Heart left ventricle (tissue), 16 donors: ENCODE results near the gene FBXO48. TPM values are rescaled to one million over a fixed set of nuclear protein-coding genes. Genes with fewer than 3 reads are reported as not detected.

Experiments used
- ATAC-seq, 4 donors: fragments of 200-7000 bp; cut with Tn5 transposase; one replicate each; pipeline ENCODE4 v1.9.1; 2020 to 2022; ENCODE audit warnings: moderate library complexity in 4 of 4, mild to moderate bottlenecking in 3 of 4, moderate number of reproducible peaks in 1 of 4
- DNase-seq, 5 donors: peaks; one replicate each; pipeline ENCODE4 v3.0.0-alpha.2; 2020
- H3K27ac ChIP-seq, 12 donors: fragments of 200-600 bp; sonication (generic) in 4 of 12; one replicate each; pipeline versions ENCODE4 v1.5.0 to v1.8.0; 2016 to 2022; ENCODE audit warnings: mild to moderate bottlenecking in 2 of 12
- H3K27me3 ChIP-seq, 9 donors: fragments of 200-600 bp; sonication (generic) in 2 of 9; one replicate each; pipeline versions ENCODE4 v1.5.1 to v1.8.0; 2016 to 2022; ENCODE audit warnings: mild to moderate bottlenecking in 3 of 9
- H3K36me3 ChIP-seq, 9 donors: fragments of 200-600 bp; sonication (generic) in 2 of 9; one replicate each; pipeline versions ENCODE4 v1.5.0 to v1.8.0; 2018 to 2022; ENCODE audit warnings: mild to moderate bottlenecking in 2 of 9
- H3K4me1 ChIP-seq, 12 donors: fragments of 200-600 bp; sonication (generic) in 4 of 12; one replicate each; pipeline versions ENCODE4 v1.5.0 to v1.8.0; 2016 to 2022; ENCODE audit warnings: mild to moderate bottlenecking in 3 of 12
- H3K4me3 ChIP-seq, 12 donors: fragments of 200-600 bp; sonication (generic) in 4 of 12; one replicate each; pipeline versions ENCODE4 v1.5.0 to v1.8.0; 2017 to 2022; ENCODE audit warnings: mild to moderate bottlenecking in 9 of 12, moderate library complexity in 4 of 12
- H3K9me3 ChIP-seq, 12 donors: fragments of 200-600 bp; sonication (generic) in 4 of 12; one replicate each; pipeline versions ENCODE4 v1.5.0 to v1.8.0; 2016 to 2022; ENCODE audit warnings: mild to moderate bottlenecking in 1 of 12
- POLR2A ChIP-seq, 2 donors: fragments of 450-650 bp; IDR thresholded peaks; one replicate each; pipeline ENCODE4 v1.6.1; 2017; ENCODE audit warnings: antibody characterized with exemption in 2 of 2, mild to moderate bottlenecking in 2 of 2, moderate library complexity in 2 of 2
- WGBS, 4 donors: extraction: QIAGEN DNeasy Blood & Tissue Kit in 2 of 4; methylation state at CpG; one replicate each; pipeline versions ENCODE4 v1.1.5 to v1.1.7; 2013 to 2018; 5-methylcytosine and 5-hydroxymethylcytosine counted together
- intact Hi-C, 10 donors: fragments of 100-400 bp; cut with DNase I; formaldehyde crosslinking; loops; one replicate each; pipeline versions ENCODE4 v1.11.1 to v1.14.2; 2022
- polyA plus RNA-seq, 2 donors: library from polyadenylated mRNA; stranded (reverse); fragments of 200-250 nt; gene quantifications; one replicate each; pipeline ENCODE4 v1.2.3, GENCODE V29; 2013
- total RNA-seq, 9 donors: library from RNA; depleted of rRNA in 2 of 9; stranded (reverse); fragments of >200 nt in 2 of 9; fragmentation: NEBNext Ultra II Directional in 3 of 9; extraction: Animal tissue kit (Norgen Biotek cat#: 25700) in 3 of 9; gene quantifications; one replicate each; pipeline versions ENCODE4 v1.1.0 to v1.2.4, GENCODE V29; 2016 to 2023
- TF ChIP-seq, protein P1 (sequence below), 12 donors: fragments of 200-600 bp; sonication (generic) in 4 of 12; IDR thresholded peaks; one replicate each; pipeline versions ENCODE4 v1.5.0 to v1.8.0; 2018 to 2022; ENCODE audit warnings: antibody characterized with exemption in 12 of 12, mild to moderate bottlenecking in 5 of 12
- donor health status: ischemic (EF 13 %, LVEDD 7.1; RV severe dilation, severe dysfunction).
- donor health status: healthy with polysubstance abuse.
- donor health status: DM: no; HTN: yes; CAD: no.
- donor health status: DM: no; HTN: no; CAD: no.
- donor health status: ischemic (EF 25% LVEDD 6.9; RV normal size, moderate dysfunction).
- donor health status: ischemic (EF 25% LVEDD 5.7; RV mildly dilated, moderate dysfunction).
- donor health status: healthy.
- donor health status: DM: yes; HTN: yes; CAD: no.
- donor health status: ischemic (EF 35%, LVEDD 5.7; RV mildly dilated, moderate dysfunction).
- donor health status: nonischemic (EF 11% LVEDD 7.7; RV severe dilation, severe dysfunction).
- donor health status: DM: yes; HTN: yes; CAD: no.
- donor health status: PGD.
- donor health status: ischemic (EF 29% LVEDD 5.4; RV normal size, mild dysfunction).
- donor health status: nonischemic (EF 23%, LVEDD 6.1; RV moderate dilation, normal function).

The FBXO48 gene
- total and polyA plus RNA-seq, 11 donors: 0.42 to 1.3 (median 1.1) TPM

DNA sequence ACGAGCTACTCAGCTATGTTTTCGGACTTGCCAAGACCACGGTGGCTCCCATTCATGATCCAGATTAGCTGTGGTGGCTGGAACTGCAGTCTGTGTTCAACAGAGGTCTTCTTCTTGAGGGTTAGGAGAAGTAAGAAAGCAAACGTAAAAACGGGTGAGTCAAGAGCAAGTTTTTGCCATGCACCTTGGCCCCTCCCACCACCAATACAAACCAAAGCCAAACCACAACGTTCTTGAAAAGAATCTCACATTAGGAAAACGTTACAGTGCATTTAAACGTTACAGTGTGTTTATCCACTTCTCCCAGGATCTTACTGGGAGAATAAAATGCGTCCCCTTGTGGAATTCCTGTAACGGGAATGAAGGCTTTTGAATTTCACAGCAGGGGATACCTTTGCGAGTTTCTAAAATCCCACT, 725 bp downstream of the FBXO48 start:
- H3K4me1 ChIP-seq: peaks cover 0 to 25% (median 17%) of the 10 kb centered on the region in 12 donors
- peak overlapping the region; percentile 52 to 92 (median 76) for H3K4me3 ChIP-seq
- peak in 1 of 5 donors; percentile 18 for DNase-seq
- H3K36me3 ChIP-seq: no peaks in the 10 kb centered on the region
- intact Hi-C loops: loop anchor here in 8 of 10 donors (5.0 to 10.0 kb wide), 6 partner anchors 128 to 458 kb away; no protein-coding TSS in a partner anchor
- no peaks in the 10 kb centered on the region for H3K27me3 ChIP-seq
- TF ChIP-seq, protein P1, sequence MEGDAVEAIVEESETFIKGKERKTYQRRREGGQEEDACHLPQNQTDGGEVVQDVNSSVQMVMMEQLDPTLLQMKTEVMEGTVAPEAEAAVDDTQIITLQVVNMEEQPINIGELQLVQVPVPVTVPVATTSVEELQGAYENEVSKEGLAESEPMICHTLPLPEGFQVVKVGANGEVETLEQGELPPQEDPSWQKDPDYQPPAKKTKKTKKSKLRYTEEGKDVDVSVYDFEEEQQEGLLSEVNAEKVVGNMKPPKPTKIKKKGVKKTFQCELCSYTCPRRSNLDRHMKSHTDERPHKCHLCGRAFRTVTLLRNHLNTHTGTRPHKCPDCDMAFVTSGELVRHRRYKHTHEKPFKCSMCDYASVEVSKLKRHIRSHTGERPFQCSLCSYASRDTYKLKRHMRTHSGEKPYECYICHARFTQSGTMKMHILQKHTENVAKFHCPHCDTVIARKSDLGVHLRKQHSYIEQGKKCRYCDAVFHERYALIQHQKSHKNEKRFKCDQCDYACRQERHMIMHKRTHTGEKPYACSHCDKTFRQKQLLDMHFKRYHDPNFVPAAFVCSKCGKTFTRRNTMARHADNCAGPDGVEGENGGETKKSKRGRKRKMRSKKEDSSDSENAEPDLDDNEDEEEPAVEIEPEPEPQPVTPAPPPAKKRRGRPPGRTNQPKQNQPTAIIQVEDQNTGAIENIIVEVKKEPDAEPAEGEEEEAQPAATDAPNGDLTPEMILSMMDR (IDR thresholded peaks at IDR 0.05): peak in 1 of 12 donors; percentile 9
- no peak for TF ChIP-seq POLR2A (IDR thresholded peaks at IDR 0.05)
- H3K27ac ChIP-seq: peak overlapping the region in 11 of 12 donors; percentile 69 to 90 (median 84)
- WGBS, 4 donors: 8 to 12% (median 10%) methylated on average over 11 of the region's 11 CpGs
- no peaks in the 10 kb centered on the region for H3K9me3 ChIP-seq
- no peak for ATAC-seq

DNA sequence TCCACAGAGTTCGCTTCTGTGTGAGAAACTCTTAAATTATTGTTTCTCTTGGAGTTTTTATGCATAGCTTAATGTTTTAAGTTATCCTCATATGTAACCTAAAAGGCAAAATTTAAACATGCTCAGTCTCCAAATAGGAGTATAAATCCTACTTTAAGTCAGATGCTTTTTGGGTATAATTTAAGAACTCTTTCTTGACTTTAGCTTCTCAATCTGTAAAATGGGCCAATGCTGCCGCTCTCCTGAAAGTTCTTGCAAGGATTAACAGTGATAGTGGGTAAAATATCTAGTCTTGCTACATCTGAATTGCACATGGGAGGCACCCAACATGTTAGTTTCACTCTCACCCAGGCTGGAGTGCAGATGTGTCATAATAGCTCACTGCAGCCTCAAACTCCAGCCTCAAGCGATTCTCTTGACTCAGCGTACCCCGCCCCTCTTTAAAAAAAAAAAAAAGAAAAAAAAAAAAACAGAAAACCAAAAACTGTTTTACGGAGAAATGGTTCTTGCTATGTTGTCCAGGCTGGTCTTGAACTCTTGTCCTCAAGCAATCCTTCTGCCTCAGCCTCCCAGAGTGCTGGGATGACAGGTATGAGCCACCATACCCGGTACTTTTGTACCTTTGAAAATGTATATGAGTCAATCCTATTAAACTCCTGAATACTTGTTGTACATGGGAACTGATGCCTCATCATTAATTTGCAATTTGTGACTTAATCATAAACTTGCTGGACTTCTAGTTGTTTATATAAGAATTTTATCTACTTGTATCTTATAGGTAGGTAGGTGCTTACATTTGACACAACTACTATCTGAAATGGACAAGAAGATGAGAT, 1.8 kb downstream of the FBXO48 start:
- TF ChIP-seq POLR2A (IDR thresholded peaks at IDR 0.05): no peak
- TF ChIP-seq, protein P1 (IDR thresholded peaks at IDR 0.05): no peak
- 93 to 97% (median 94%) methylated on average over 7 of the region's 7 CpGs for WGBS, 4 donors
- Histone ChIP-seq H3K4me1 (peaks cover 0 to 25% (median 17%) of the 10 kb centered on the region in 12 donors), H3K27ac (no peak overlapping the region), H3K9me3 (no peaks in the 10 kb centered on the region), H3K27me3 (no peaks in the 10 kb centered on the region), H3K36me3 (no peaks in the 10 kb centered on the region), H3K4me3 (no peak overlapping the region)
- no peak for DNase-seq
- no peak for ATAC-seq
- intact Hi-C loops: loop anchor here in 8 of 10 donors (5.0 to 10.0 kb wide), 6 partner anchors 130 to 460 kb away; no protein-coding TSS in a partner anchor

DNA sequence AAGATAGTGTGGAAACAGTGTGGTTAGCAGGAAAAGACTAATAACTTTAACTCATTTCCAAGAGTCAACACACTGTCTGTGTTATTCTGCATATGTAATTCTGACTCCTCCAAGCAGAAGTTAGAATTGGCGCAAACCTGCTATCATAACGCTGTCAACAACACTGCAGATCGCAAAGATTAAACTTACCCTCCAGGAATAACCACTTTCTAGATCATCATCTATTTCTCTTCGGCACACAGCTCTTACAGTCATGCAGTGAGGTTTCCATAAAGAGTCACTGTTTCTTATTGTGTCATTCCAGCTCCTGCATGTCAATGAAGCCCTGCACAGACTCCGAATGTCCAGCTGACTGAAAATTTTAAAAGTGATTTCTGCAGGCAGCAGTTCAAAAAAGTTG, 2.4 kb downstream of the FBXO48 start:
- intact Hi-C loops: loop anchor here in 9 of 10 donors (5.0 to 10.0 kb wide), 8 partner anchors 130 to 463 kb away; no protein-coding TSS in a partner anchor
- no peak for DNase-seq
- no peak for ATAC-seq
- TF ChIP-seq POLR2A (IDR thresholded peaks at IDR 0.05): no peak
- TF ChIP-seq, protein P1 (IDR thresholded peaks at IDR 0.05): no peak
- WGBS, 4 donors: 91 to 94% (median 92%) methylated on average over 5 of the region's 5 CpGs
- Histone ChIP-seq H3K4me1 (peaks cover 0 to 25% (median 17%) of the 10 kb centered on the region in 12 donors), H3K27ac (no peak overlapping the region), H3K9me3 (no peaks in the 10 kb centered on the region), H3K36me3 (no peaks in the 10 kb centered on the region), H3K27me3 (no peaks in the 10 kb centered on the region), H3K4me3 (no peak overlapping the region)

DNA sequence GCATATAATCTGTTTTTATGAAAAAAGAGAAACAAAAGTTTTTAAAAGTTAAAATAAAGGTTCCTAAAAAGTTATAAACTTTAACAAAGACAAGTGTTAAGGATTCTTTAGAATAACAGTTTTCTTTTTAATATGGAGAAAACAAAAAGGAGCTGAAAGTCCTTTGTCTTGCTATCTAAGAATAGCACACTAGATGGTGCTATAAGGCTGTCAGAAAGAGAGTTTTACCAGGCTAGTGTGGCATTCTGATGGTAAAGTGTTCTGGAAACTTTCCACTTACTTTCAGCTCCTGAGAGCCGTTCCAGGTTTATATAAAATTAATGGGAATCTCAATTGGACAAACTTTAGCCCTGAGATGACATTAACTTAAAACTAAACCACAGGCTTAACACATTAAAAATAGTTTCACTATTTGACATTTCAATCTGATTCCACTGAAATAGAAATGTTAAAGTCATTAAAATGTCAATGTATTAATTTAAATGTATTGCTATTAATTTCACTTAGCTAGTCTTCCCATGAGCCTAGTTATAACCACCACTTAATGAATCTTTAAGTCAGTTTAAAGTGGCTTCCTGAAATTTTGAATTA, 3.7 kb downstream of the FBXO48 start:
- intact Hi-C loops: loop anchor here in 8 of 10 donors (2.0 to 10.0 kb wide), 6 partner anchors 131 to 464 kb away; no protein-coding TSS in a partner anchor
- Histone ChIP-seq H3K9me3 (no peaks in the 10 kb centered on the region), H3K36me3 (no peaks in the 10 kb centered on the region), H3K27me3 (no peaks in the 10 kb centered on the region), H3K27ac (no peak overlapping the region), H3K4me1 (peaks cover 0 to 22% (median 15%) of the 10 kb centered on the region in 12 donors), H3K4me3 (no peak overlapping the region)
- WGBS, 4 donors: 0 to 2% (median 1%) methylated on average over 1 of the region's 1 CpG
- ATAC-seq: no peak
- TF ChIP-seq, protein P1 (IDR thresholded peaks at IDR 0.05): peak; percentile 61 to 88 (median 78)
- TF ChIP-seq POLR2A (IDR thresholded peaks at IDR 0.05): no peak
- DNase-seq: no peak
